ENCODE data around the gene CDH11.

The CDH11 gene, protein sequence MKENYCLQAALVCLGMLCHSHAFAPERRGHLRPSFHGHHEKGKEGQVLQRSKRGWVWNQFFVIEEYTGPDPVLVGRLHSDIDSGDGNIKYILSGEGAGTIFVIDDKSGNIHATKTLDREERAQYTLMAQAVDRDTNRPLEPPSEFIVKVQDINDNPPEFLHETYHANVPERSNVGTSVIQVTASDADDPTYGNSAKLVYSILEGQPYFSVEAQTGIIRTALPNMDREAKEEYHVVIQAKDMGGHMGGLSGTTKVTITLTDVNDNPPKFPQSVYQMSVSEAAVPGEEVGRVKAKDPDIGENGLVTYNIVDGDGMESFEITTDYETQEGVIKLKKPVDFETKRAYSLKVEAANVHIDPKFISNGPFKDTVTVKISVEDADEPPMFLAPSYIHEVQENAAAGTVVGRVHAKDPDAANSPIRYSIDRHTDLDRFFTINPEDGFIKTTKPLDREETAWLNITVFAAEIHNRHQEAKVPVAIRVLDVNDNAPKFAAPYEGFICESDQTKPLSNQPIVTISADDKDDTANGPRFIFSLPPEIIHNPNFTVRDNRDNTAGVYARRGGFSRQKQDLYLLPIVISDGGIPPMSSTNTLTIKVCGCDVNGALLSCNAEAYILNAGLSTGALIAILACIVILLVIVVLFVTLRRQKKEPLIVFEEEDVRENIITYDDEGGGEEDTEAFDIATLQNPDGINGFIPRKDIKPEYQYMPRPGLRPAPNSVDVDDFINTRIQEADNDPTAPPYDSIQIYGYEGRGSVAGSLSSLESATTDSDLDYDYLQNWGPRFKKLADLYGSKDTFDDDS

GRCh38 chr16:65121870-65122723, at the start of gene CDH11:
Gene CDH11 (minus strand): TSS chr16:65122063. CDS start chr16:65004869, 117,194 bp downstream.
- no peak for DNase-seq (ENCODE audit: low spot score in 2 of 2)
- H3K36me3 Mint-ChIP-seq, result peaks cover 6% of the 10 kb centered on the region
- no peaks in the 10 kb centered on the region for H3K4me1 Mint-ChIP-seq
- H3K4me3 Mint-ChIP-seq, result no peak within 1 kb of the TSS
- ATAC-seq, result no peak
- peaks cover 2% of the 10 kb centered on the region for H3K9me3 Mint-ChIP-seq
- no peak within 1 kb of the TSS for H3K27ac Mint-ChIP-seq

GRCh38 chr16:65154321-65154720, 32.5 kb upstream of the CDH11 start:
- no peaks in the 10 kb centered on the region for H3K36me3 Mint-ChIP-seq
- no peak overlapping the region for H3K27ac Mint-ChIP-seq
- no peak overlapping the region for H3K4me3 Mint-ChIP-seq
- DNase-seq (ENCODE audit: low spot score in 2 of 2) (no peak), ATAC-seq (no peak)
- H3K4me1 Mint-ChIP-seq, result no peaks in the 10 kb centered on the region
- H3K9me3 Mint-ChIP-seq, result peaks cover 19% of the 10 kb centered on the region

DNA sequence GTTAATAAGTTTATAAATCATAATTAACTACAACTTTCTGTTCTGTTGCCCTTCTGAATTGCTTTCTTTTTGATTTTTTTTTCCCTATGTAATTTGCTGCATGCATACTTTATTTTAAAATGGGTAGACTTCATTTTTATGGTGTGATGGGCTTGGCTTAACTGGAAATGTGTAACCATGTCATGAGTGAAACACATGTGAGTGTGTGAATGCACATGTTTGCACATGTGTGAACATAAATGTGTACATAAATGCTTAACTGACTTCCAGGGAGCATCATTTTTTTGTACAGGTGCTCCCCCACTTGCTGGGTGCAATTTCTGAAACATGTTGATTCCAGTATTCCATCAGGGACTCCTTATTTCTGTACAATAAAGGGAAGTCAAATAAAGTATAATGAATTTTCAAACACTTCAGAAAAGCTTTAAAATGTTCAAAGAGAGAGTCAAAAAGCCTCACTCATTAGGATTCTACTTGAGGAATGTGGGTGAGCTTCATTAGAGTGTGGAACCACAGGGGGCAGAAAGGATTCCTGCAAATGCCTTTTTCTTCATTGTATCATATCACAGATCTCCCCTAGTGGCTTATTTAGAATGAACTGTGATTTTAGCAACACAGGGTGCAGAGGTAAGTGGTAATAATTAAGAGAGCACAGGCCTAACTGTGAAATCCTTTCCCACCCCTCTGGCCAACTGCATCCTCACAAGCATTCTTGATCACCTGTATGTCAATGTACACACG, 31.7 kb upstream of the CDH11 start:
- Mint-ChIP-seq H3K36me3 (no peaks in the 10 kb centered on the region), H3K9me3 (peaks cover 21% of the 10 kb centered on the region), H3K4me3 (no peak overlapping the region), H3K4me1 (no peaks in the 10 kb centered on the region), H3K27ac (no peak overlapping the region)
- no peak for ATAC-seq
- no peak for DNase-seq (ENCODE audit: low spot score in 2 of 2)

GRCh38 chr16:65148804-65149203, 26.9 kb upstream of the CDH11 start:
- Mint-ChIP-seq H3K36me3 (no peaks in the 10 kb centered on the region), H3K4me3 (no peak overlapping the region), H3K4me1 (no peaks in the 10 kb centered on the region), H3K27ac (no peak overlapping the region), H3K9me3 (peaks cover 31% of the 10 kb centered on the region)
- ATAC-seq (no peak), DNase-seq (ENCODE audit: low spot score in 2 of 2) (no peak)

- no peaks in the 10 kb centered on the region for H3K36me3 Mint-ChIP-seq
- H3K27ac Mint-ChIP-seq, result no peak overlapping the region
- peaks cover 13% of the 10 kb centered on the region for H3K9me3 Mint-ChIP-seq
- no peak for ATAC-seq
- H3K4me1 Mint-ChIP-seq, result no peaks in the 10 kb centered on the region
- no peak overlapping the region for H3K4me3 Mint-ChIP-seq
- no peak for DNase-seq (ENCODE audit: low spot score in 2 of 2)
Observed at GRCh38 chr16:65142276-65142675, 20.4 kb upstream of the CDH11 start.

DNA sequence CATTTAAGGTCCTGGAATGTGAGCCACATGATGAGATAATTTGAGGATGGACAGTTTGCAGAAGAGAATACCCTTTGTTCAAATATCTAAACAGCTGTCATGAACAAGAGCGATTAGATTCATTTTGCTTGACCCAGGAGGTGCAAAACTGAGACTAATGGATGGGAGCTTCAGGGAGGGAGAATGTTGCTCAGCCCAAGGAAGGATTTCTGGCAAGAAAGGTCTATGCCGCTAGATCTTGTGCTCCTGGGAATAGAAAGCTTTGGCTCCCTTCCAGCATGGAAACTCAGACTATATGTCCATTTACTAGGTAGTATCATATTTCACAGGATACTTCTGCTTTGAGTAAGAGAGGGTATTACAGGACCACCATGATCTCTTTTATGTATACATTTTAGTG, 14.8 kb upstream of the CDH11 start:
- H3K36me3 Mint-ChIP-seq, result no peaks in the 10 kb centered on the region
- no peak overlapping the region for H3K27ac Mint-ChIP-seq
- no peaks in the 10 kb centered on the region for H3K4me1 Mint-ChIP-seq
- H3K9me3 Mint-ChIP-seq, result peaks cover 16% of the 10 kb centered on the region
- no peak for ATAC-seq
- no peak for DNase-seq (ENCODE audit: low spot score in 2 of 2)
- H3K4me3 Mint-ChIP-seq, result no peak overlapping the region

GRCh38 chr16:65126845-65127624, 5.2 kb upstream of the CDH11 start:
- Mint-ChIP-seq H3K9me3 (peaks cover 12% of the 10 kb centered on the region), H3K4me3 (no peak overlapping the region), H3K4me1 (no peaks in the 10 kb centered on the region), H3K27ac (no peak overlapping the region), H3K36me3 (peaks cover 6% of the 10 kb centered on the region)
- ATAC-seq (peak; percentile 61), DNase-seq (ENCODE audit: low spot score in 2 of 2) (no peak)

DNA sequence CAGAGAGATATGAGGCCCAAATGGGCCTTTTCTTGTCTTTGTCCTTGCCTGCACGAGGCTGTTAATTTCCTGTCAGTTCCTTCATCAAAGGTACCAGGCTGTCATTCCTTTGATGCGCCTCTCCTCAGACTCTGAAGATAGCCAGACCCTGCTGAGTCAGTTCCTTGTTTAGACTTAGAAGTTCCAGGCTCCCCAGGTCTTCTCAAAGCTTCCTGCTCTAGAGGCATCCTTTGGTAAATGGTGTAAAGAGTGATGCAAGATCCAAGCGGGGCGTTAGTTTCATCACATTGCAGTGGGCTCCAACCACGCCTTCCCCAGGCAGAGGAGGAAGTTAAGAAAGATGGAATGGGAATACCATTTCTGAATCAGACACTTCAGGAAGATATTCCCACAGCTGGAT, 4.0 kb upstream of the CDH11 start:
- H3K4me3 Mint-ChIP-seq, result no peak overlapping the region
- no peak overlapping the region for H3K27ac Mint-ChIP-seq
- H3K4me1 Mint-ChIP-seq, result no peaks in the 10 kb centered on the region
- DNase-seq (ENCODE audit: low spot score in 2 of 2) (no peak), ATAC-seq (no peak)
- peaks cover 6% of the 10 kb centered on the region for H3K36me3 Mint-ChIP-seq
- peaks cover 7% of the 10 kb centered on the region for H3K9me3 Mint-ChIP-seq

- Mint-ChIP-seq H3K9me3 (peaks cover 6% of the 10 kb centered on the region), H3K4me1 (no peaks in the 10 kb centered on the region), H3K4me3 (no peak overlapping the region), H3K27ac (no peak overlapping the region), H3K36me3 (peaks cover 6% of the 10 kb centered on the region)
- ATAC-seq (no peak), DNase-seq (ENCODE audit: low spot score in 2 of 2) (no peak)
Observed at GRCh38 chr16:65125322-65125721, 3.5 kb upstream of the CDH11 start.

GRCh38 chr16:65124596-65124995, 2.7 kb upstream of the CDH11 start:
- H3K27ac Mint-ChIP-seq, result no peak overlapping the region
- peaks cover 2% of the 10 kb centered on the region for H3K9me3 Mint-ChIP-seq
- H3K4me1 Mint-ChIP-seq, result no peaks in the 10 kb centered on the region
- DNase-seq (ENCODE audit: low spot score in 2 of 2), result no peak
- peaks cover 6% of the 10 kb centered on the region for H3K36me3 Mint-ChIP-seq
- no peak for ATAC-seq
- H3K4me3 Mint-ChIP-seq, result no peak overlapping the region

DNA sequence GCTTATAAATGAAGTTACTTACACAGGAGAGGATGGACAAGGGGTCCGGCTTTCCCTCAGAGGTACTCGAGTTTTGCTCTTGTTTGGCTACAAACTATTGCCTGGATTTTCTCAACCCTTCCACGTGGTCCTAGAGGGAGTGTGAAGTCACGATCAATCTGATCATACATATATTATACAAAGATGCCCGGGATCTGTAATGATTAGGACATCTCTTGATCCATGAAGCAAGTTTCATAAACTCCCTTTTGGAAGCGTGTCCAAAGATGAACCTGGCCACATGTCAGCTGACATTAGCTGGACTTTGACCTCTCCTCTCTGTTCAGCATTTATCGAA, 2.3 kb upstream of the CDH11 start:
- Mint-ChIP-seq H3K4me3 (no peak overlapping the region), H3K9me3 (peaks cover 2% of the 10 kb centered on the region), H3K36me3 (peaks cover 6% of the 10 kb centered on the region), H3K27ac (no peak overlapping the region), H3K4me1 (no peaks in the 10 kb centered on the region)
- no peak for DNase-seq (ENCODE audit: low spot score in 2 of 2)
- ATAC-seq, result no peak

DNA sequence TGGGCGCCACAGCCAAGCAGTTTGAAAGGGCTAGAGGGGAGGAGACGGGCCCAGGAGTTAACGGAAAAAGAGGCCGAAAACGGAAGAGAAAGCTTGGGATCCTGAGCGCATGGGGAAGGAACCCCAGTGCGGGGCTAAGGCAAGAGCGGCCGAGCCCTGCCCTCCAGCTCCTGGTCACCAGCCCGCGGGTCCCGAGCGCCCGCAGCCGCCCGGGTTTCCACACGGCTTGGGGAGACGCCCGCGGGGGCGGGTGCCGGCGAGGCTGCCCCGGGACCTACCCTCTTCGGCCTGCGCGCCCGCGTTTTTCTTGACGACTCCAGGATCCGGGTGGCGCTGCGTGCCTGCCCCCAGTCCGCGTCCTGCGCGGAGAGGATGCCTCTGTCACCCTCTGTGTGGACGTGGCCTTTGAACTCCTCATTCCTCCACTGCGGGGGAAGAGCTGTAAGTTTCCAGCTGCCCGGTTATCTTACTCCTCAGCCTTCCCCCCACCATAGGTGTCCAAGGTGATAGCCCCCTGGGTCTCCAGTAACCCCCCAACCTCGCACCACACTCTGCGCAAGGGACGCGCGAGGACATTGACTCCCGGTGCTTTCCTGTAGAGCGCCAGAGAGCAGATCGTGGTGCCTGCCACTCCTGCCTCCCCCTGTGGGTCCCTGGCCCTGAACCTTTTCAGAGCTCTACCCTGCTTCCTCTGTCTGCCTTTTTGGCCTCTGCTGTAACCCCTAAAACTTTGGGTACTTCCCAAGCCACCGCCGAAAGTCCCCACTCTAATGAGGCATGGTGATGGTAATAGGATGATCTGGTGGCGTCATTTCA, 1.7 kb upstream of the CDH11 start:
- H3K9me3 Mint-ChIP-seq, result peaks cover 2% of the 10 kb centered on the region

GRCh38 chr16:65122724-65123395, 997 bp upstream of the CDH11 start:
- peaks cover 2% of the 10 kb centered on the region for H3K9me3 Mint-ChIP-seq
- H3K36me3 Mint-ChIP-seq, result peaks cover 6% of the 10 kb centered on the region
- H3K4me1 Mint-ChIP-seq, result no peaks in the 10 kb centered on the region
- DNase-seq (ENCODE audit: low spot score in 2 of 2) (no peak), ATAC-seq (no peak)
- H3K27ac Mint-ChIP-seq, result no peak overlapping the region
- no peak overlapping the region for H3K4me3 Mint-ChIP-seq

More for the DNA sequence above, 1.7 kb upstream of the CDH11 start:
- H3K36me3 Mint-ChIP-seq, result peaks cover 6% of the 10 kb centered on the region
- ATAC-seq (no peak), DNase-seq (ENCODE audit: low spot score in 2 of 2) (no peak)
- H3K4me3 Mint-ChIP-seq, result no peak overlapping the region
- no peaks in the 10 kb centered on the region for H3K4me1 Mint-ChIP-seq
- H3K27ac Mint-ChIP-seq, result no peak overlapping the region
